Gastroesophageal sphincter (tissue), 4 donors: ENCODE measurements around the gene CUTA. TPM values are rescaled to one million over a fixed set of nuclear protein-coding genes. Genes with fewer than 3 reads are reported as not detected.

Source experiments
- ATAC-seq: fragments of 150-250 bp; one replicate; pipeline ENCODE4 v1.9.1; 2016; ENCODE audit warnings: mild to moderate bottlenecking, moderate library complexity
- H3K27ac ChIP-seq, 4 donors: fragments of 200-600 bp; sonication (generic) in 3 of 4; 1 replicate in 3 of 4; 2 replicates in 1 of 4; pipeline ENCODE4 v1.5.1; 2016 to 2019
- H3K27me3 ChIP-seq: fragments of 200-600 bp; sonication (generic); one replicate; pipeline ENCODE4 v1.5.1; 2019
- H3K36me3 ChIP-seq, 2 donors: fragments of 200-600 bp; sonication (generic); one replicate each; pipeline ENCODE4 v1.5.1; 2019; ENCODE audit warnings: control low read depth in 1 of 2
- H3K4me1 ChIP-seq, 3 donors: fragments of 200-600 bp; sonication (generic); 1 replicate in 2 of 3; 2 replicates in 1 of 3; pipeline ENCODE4 v1.5.1; 2016 to 2019; ENCODE audit warnings: control low read depth in 2 of 3
- H3K4me3 ChIP-seq, 2 donors: fragments of 200-600 bp; sonication (generic); one replicate each; pipeline ENCODE4 v1.5.1; 2019; ENCODE audit warnings: mild to moderate bottlenecking in 1 of 2, moderate library complexity in 1 of 2
- H3K9me3 ChIP-seq, 3 donors: fragments of 200-600 bp; sonication (generic); one replicate each; pipeline ENCODE4 v1.5.1; 2017 to 2019; ENCODE audit warnings: control low read depth in 2 of 3
- EP300 ChIP-seq: sonication (generic); formaldehyde crosslinking; IDR thresholded peaks from one replicate; pipeline ENCODE4 v1.6.1; 2017; ENCODE audit warnings: antibody characterized with exemption, mild to moderate bottlenecking
- POLR2A ChIP-seq, 2 donors: fragments of 450-650 bp; IDR thresholded peaks; one replicate each; pipeline ENCODE4 v1.6.1; 2017; ENCODE audit warnings: antibody characterized with exemption in 2 of 2, mild to moderate bottlenecking in 2 of 2, moderate library complexity in 1 of 2
- POLR2AphosphoS5 ChIP-seq: sonication (generic); formaldehyde crosslinking; IDR thresholded peaks from one replicate; pipeline ENCODE4 v1.6.1; 2017; ENCODE audit warnings: antibody characterized with exemption
- WGBS, 2 donors: methylation state at CpG; one replicate each; pipeline ENCODE4 v1.1.5; 2018; ENCODE audit warnings: low coverage in 1 of 2; 5-methylcytosine and 5-hydroxymethylcytosine counted together
- total RNA-seq, 4 donors: library from RNA; depleted of rRNA; stranded (reverse); fragments of >200 nt; gene quantifications; one replicate each; pipeline ENCODE4 v1.1.0, GENCODE V29; 2016
- TF ChIP-seq, protein P1 (sequence below), 4 experiments: fragments of 200-600 bp in 2 of 4; fragments of 450-650 bp in 2 of 4; sonication (generic) in 1 of 4; IDR thresholded peaks; one replicate each; pipeline ENCODE4 v1.5.1; 2017 to 2019; ENCODE audit warnings: antibody characterized with exemption in 4 of 4, mild to moderate bottlenecking in 2 of 4, moderate library complexity in 2 of 4

Gene CUTA
- total RNA-seq, 4 donors from 2014 or later: 90.2 to 144 (median 124) TPM

DNA sequence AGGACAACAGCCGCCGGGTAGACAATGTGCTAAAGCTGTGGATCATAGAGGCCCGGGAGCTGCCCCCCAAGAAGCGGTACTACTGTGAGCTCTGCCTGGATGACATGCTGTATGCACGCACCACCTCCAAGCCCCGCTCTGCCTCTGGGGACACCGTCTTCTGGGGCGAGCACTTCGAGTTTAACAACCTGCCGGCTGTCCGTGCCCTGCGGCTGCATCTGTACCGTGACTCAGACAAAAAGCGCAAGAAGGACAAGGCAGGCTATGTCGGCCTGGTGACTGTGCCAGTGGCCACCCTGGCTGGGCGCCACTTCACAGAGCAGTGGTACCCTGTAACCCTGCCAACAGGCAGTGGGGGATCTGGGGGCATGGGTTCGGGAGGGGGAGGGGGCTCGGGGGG, 19.8 kb upstream of the CUTA start:
- Histone ChIP-seq H3K36me3 (peaks cover 0 to 78% of the 10 kb centered on the region in 2 donors), H3K4me3 (no peak overlapping the region), H3K27ac (no peak overlapping the region), H3K27me3 (no peaks in the 10 kb centered on the region), H3K9me3 (no peaks in the 10 kb centered on the region), H3K4me1 (peaks cover 0 to 19% (median 7%) of the 10 kb centered on the region in 3 donors)
- ATAC-seq: no peak
- TF ChIP-seq POLR2AphosphoS5 (no peak), POLR2A (IDR thresholded peaks at IDR 0.05) (no peak), EP300 (no peak)
- TF ChIP-seq, protein P1, sequence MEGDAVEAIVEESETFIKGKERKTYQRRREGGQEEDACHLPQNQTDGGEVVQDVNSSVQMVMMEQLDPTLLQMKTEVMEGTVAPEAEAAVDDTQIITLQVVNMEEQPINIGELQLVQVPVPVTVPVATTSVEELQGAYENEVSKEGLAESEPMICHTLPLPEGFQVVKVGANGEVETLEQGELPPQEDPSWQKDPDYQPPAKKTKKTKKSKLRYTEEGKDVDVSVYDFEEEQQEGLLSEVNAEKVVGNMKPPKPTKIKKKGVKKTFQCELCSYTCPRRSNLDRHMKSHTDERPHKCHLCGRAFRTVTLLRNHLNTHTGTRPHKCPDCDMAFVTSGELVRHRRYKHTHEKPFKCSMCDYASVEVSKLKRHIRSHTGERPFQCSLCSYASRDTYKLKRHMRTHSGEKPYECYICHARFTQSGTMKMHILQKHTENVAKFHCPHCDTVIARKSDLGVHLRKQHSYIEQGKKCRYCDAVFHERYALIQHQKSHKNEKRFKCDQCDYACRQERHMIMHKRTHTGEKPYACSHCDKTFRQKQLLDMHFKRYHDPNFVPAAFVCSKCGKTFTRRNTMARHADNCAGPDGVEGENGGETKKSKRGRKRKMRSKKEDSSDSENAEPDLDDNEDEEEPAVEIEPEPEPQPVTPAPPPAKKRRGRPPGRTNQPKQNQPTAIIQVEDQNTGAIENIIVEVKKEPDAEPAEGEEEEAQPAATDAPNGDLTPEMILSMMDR (IDR thresholded peaks at IDR 0.05): no peak
- 80 to 100% methylated on average over 1 of the region's 18 CpGs for WGBS, 2 donors

DNA sequence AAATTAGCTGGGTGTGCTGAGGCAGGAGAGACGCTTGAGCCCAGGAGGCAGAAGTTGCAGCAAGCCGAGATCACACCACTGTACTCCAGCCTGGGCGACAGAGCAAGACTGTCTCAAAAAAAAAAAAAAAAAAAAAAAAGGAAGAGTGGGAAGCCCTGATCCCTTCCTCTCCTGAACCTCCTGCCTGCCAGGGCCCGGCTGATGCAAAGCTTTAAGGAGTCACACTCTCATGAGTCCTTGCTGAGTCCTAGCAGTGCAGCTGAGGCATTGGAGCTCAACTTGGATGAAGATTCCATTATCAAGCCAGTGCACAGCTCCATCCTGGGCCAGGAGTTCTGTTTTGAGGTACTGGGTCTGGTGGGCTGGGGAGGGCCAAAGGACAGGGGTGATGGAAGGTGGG, 17.1 kb upstream of the CUTA start:
- Histone ChIP-seq H3K9me3 (no peaks in the 10 kb centered on the region), H3K27ac (no peak overlapping the region), H3K4me3 (no peak overlapping the region), H3K4me1 (peaks cover 0 to 46% (median 22%) of the 10 kb centered on the region in 3 donors), H3K27me3 (no peaks in the 10 kb centered on the region), H3K36me3 (peaks cover 0 to 51% of the 10 kb centered on the region in 2 donors)
- TF ChIP-seq POLR2A (IDR thresholded peaks at IDR 0.05) (no peak), EP300 (no peak), POLR2AphosphoS5 (no peak)
- TF ChIP-seq, protein P1 (IDR thresholded peaks at IDR 0.05): no peak
- no peak for ATAC-seq
- 80% methylated on average over 1 of the region's 4 CpGs; no CpG with 5 or more reads in 1 of the 2 donors for WGBS, 2 donors

- H3K4me1 ChIP-seq: peaks cover 0 to 59% (median 30%) of the 10 kb centered on the region in 3 donors
- H3K27me3 ChIP-seq: no peaks in the 10 kb centered on the region
- peak; percentile 42 for ATAC-seq
- peaks cover 0 to 38% of the 10 kb centered on the region in 2 donors for H3K36me3 ChIP-seq
- H3K9me3 ChIP-seq: no peaks in the 10 kb centered on the region
- no peak for TF ChIP-seq EP300
- no peak for TF ChIP-seq POLR2A (IDR thresholded peaks at IDR 0.05)
- TF ChIP-seq, protein P1 (IDR thresholded peaks at IDR 0.05): no peak
- no peak for TF ChIP-seq POLR2AphosphoS5
- H3K4me3 ChIP-seq: no peak overlapping the region
- WGBS, 2 donors: 25 to 31% methylated on average over 5 to 6 of the region's 17 CpGs
- peak overlapping the region in 3 of 4 donors; percentile 51 to 97 (median 92) for H3K27ac ChIP-seq
These were observed 15.8 kb upstream of the CUTA start for GRCh38 chr6:33433544-33434191.

DNA sequence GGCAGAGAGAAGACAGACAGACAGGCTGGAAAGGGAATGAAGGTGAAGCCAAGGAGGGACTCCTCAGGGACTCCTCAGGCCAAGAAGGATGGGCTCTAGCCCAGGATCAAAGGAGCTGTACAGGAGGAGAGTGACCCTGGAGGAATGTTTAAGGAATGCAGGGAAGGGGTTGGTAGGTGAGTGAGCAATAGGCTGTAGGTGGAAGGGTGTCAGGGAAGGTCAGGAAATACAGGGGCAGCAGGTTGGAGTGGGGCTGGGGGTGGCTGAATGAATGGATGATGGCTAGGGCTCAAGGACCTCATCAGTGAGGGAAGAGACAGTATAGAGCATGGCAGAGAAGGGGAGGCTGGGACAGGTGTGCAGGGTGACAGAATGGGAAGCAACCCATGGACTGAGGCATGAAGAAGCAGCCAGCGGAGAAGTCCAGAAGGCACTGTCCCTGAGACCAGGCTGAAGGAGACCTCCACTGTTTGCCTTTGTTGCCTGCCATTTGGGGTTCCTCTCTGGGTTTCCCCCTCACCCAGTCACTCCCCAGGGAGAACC, 15.2 kb upstream of the CUTA start:
- 100% methylated on average over 1 of the region's 1 CpG; no CpG with 5 or more reads in 1 of the 2 donors for WGBS, 2 donors
- ATAC-seq: no peak
- H3K36me3 ChIP-seq: peaks cover 0 to 32% of the 10 kb centered on the region in 2 donors
- peaks cover 0 to 65% (median 36%) of the 10 kb centered on the region in 3 donors for H3K4me1 ChIP-seq
- no peaks in the 10 kb centered on the region for H3K9me3 ChIP-seq
- TF ChIP-seq POLR2AphosphoS5 (no peak), POLR2A (IDR thresholded peaks at IDR 0.05) (no peak), EP300 (no peak)
- TF ChIP-seq, protein P1 (IDR thresholded peaks at IDR 0.05): no peak
- H3K4me3 ChIP-seq: no peak overlapping the region
- H3K27ac ChIP-seq: peak overlapping the region in 3 of 4 donors; percentile 51 to 97 (median 92)
- no peaks in the 10 kb centered on the region for H3K27me3 ChIP-seq

GRCh38 chr6:33432546-33432945, 14.6 kb upstream of the CUTA start:
- Histone ChIP-seq H3K27ac (peak overlapping the region in 3 of 4 donors; percentile 58 to 97 (median 92)), H3K9me3 (no peaks in the 10 kb centered on the region), H3K27me3 (no peaks in the 10 kb centered on the region), H3K4me1 (peaks cover 0 to 66% (median 36%) of the 10 kb centered on the region in 3 donors), H3K36me3 (peaks cover 0 to 26% of the 10 kb centered on the region in 2 donors), H3K4me3 (no peak overlapping the region)
- 76% methylated on average over 2 of the region's 10 CpGs; no CpG with 5 or more reads in 1 of the 2 donors for WGBS, 2 donors
- no peak for ATAC-seq
- TF ChIP-seq POLR2A (IDR thresholded peaks at IDR 0.05) (no peak), EP300 (no peak), POLR2AphosphoS5 (no peak)
- TF ChIP-seq, protein P1 (IDR thresholded peaks at IDR 0.05): no peak
